ENCODE results near the gene OGN.
A peak's percentile ranks its signal among the peaks of the same experiment; 100 is the strongest.

OGN gene

GRCh38 chr9:92402826-92403745 is 1.3 kb downstream of the OGN start:
- no peak for DNase-seq

- DNase-seq, result no peak
Observed at GRCh38 chr9:92402360-92402759, 2.0 kb downstream of the OGN start.

GRCh38 chr9:92397853-92398252 is 6.5 kb downstream of the OGN start:
- DNase-seq, result no peak

GRCh38 chr9:92395617-92396016 is 8.8 kb downstream of the OGN start:
- no peak for DNase-seq

- no peak for DNase-seq
Observed at GRCh38 chr9:92393686-92394085, 10.7 kb downstream of the OGN start.

GRCh38 chr9:92392690-92393089 is 11.7 kb downstream of the OGN start:
- DNase-seq, result no peak

GRCh38 chr9:92385953-92386352 is 18.4 kb downstream of the OGN start:
- no peak for DNase-seq

GRCh38 chr9:92385477-92385876 is 18.9 kb downstream of the OGN start:
- DNase-seq, result no peak

- DNase-seq, result peak; percentile 44
Observed at GRCh38 chr9:92385001-92385400, 19.4 kb downstream of the OGN start.

- DNase-seq, result peak; percentile 82
Observed at GRCh38 chr9:92384375-92384774, 20.0 kb downstream of the OGN start.

GRCh38 chr9:92381775-92382174 is 22.6 kb downstream of the OGN start:
- DNase-seq, result no peak

- no peak for DNase-seq
Observed at GRCh38 chr9:92380603-92381002, 23.8 kb downstream of the OGN start.

- DNase-seq, result peak; percentile 71
Observed at GRCh38 chr9:92378865-92379560, 25.4 kb downstream of the OGN start.

GRCh38 chr9:92377876-92378275 is 26.5 kb downstream of the OGN start:
- DNase-seq, result no peak

- no peak for DNase-seq
Observed at GRCh38 chr9:92373167-92373566, 31.2 kb downstream of the OGN start.

GRCh38 chr9:92369075-92369474 is 35.3 kb downstream of the OGN start:
- no peak for DNase-seq

GRCh38 chr9:92360083-92360482 is 44.3 kb downstream of the OGN start:
- no peak for DNase-seq

GRCh38 chr9:92359394-92359995 is 44.9 kb downstream of the OGN start:
- no peak for DNase-seq

- no peak for DNase-seq
Observed at GRCh38 chr9:92353051-92353450, 51.3 kb downstream of the OGN start.

- no peak for DNase-seq
Observed at GRCh38 chr9:92350740-92351133, 53.6 kb downstream of the OGN start.

GRCh38 chr9:92349771-92350739 is 54.3 kb downstream of the OGN start:
- DNase-seq, result peak; percentile 59

- no peak for DNase-seq
Observed at GRCh38 chr9:92345582-92345981, 58.8 kb downstream of the OGN start.
